Esophagus muscularis mucosa (tissue), 4 donors: ENCODE results near the gene UMODL1.

ENCODE experiments used
- EP300 ChIP-seq: sonication (generic); formaldehyde crosslinking; IDR thresholded peaks from one replicate; pipeline ENCODE4 v1.6.1; 2017; ENCODE audit warnings: antibody characterized with exemption
- POLR2AphosphoS5 ChIP-seq, 2 donors: sonication (generic); formaldehyde crosslinking; IDR thresholded peaks; one replicate each; pipeline ENCODE4 v1.6.1; 2017; ENCODE audit warnings: antibody characterized with exemption in 2 of 2
- TF ChIP-seq, protein P1 (sequence below), 3 experiments: fragments of 200-600 bp in 2 of 3; fragments of 450-650 bp in 1 of 3; sonication (generic) in 2 of 3; IDR thresholded peaks; one replicate each; pipeline ENCODE4 v1.5.1; 2017 to 2019; ENCODE audit warnings: antibody characterized with exemption in 3 of 3, mild to moderate bottlenecking in 2 of 3, moderate library complexity in 1 of 3

- TF ChIP-seq, protein P1, sequence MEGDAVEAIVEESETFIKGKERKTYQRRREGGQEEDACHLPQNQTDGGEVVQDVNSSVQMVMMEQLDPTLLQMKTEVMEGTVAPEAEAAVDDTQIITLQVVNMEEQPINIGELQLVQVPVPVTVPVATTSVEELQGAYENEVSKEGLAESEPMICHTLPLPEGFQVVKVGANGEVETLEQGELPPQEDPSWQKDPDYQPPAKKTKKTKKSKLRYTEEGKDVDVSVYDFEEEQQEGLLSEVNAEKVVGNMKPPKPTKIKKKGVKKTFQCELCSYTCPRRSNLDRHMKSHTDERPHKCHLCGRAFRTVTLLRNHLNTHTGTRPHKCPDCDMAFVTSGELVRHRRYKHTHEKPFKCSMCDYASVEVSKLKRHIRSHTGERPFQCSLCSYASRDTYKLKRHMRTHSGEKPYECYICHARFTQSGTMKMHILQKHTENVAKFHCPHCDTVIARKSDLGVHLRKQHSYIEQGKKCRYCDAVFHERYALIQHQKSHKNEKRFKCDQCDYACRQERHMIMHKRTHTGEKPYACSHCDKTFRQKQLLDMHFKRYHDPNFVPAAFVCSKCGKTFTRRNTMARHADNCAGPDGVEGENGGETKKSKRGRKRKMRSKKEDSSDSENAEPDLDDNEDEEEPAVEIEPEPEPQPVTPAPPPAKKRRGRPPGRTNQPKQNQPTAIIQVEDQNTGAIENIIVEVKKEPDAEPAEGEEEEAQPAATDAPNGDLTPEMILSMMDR (IDR thresholded peaks at IDR 0.05): no peak
- TF ChIP-seq EP300 (no peak), POLR2AphosphoS5 (IDR thresholded peaks at IDR 0.05) (no peak)
Observed at GRCh38 chr21:42085246-42086077, 14.3 kb downstream of the UMODL1 start.
